A549 (cell line): ENCODE measurements around the gene BEX4. TPM values are rescaled to one million over a fixed set of nuclear protein-coding genes. Genes with fewer than 3 reads are reported as not detected.
"Not testable (repeated sequence)": the region's sequence is repeated elsewhere in the genome, so short reads cannot be mapped to it uniquely, and the experiment has no call there.

ENCODE experiments used
- ATAC-seq, 2 experiments: fragments of 200-7000 bp in 1 of 2; fragments of >200 bp in 1 of 2; cut with Nextera tagmentation in 1 of 2; cut with Tn5 transposase in 1 of 2; 3 replicates each; pipeline versions ENCODE4 v1.8.0 to v1.9.1; 2018 to 2020; ENCODE audit warnings: mild to moderate bottlenecking in 1 of 2, moderate library complexity in 1 of 2
- CTCF ChIA-PET: fragments of 300-600 bp; sonication (Branson Sonifier 250); formaldehyde crosslinking; extraction: SDS; loops from one replicate; lab custom pipeline; 2021; ENCODE audit warnings: antibody characterized with exemption, inconsistent platforms; lab: Yijun Ruan, JAX
- POLR2A ChIA-PET: fragments of 350-600 bp; formaldehyde crosslinking; extraction: SDS; loops from one replicate; lab custom pipeline; 2021; ENCODE audit warnings: antibody characterized with exemption, inconsistent platforms; lab: Yijun Ruan, JAX
- DNase-seq, 2 experiments: peaks; one replicate each; pipeline versions ENCODE4 v3.0.0 to v3.0.0-alpha.2; 2011 to 2016; ENCODE audit warnings: low read depth in 1 of 2, low spot score in 1 of 2
- FAIRE-seq: peaks from 2 replicates; lab custom pipeline; 2011; peaks lifted over from hg19 to GRCh38; lab: Jason Lieb, UNC
- H3K27ac ChIP-seq, 2 experiments: fragments of >200 bp; sonication (Bioruptor Twin); formaldehyde crosslinking; 3 replicates each; pipeline ENCODE4 v1.5.1; 2016 to 2017
- H3K4me1 ChIP-seq: fragments of >200 bp; sonication (Bioruptor Twin); formaldehyde crosslinking; 3 replicates; pipeline ENCODE4 v1.6.1; 2016
- H3K4me2 ChIP-seq: fragments of >200 bp; sonication (Bioruptor Twin); formaldehyde crosslinking; 3 replicates; pipeline ENCODE4 v1.6.1; 2016
- H3K4me3 ChIP-seq: fragments of >200 bp; sonication (Bioruptor Twin); formaldehyde crosslinking; 3 replicates; pipeline ENCODE4 v1.5.1; 2016
- H3K9me3 ChIP-seq: fragments of >200 bp; sonication (Bioruptor Twin); formaldehyde crosslinking; 3 replicates; pipeline ENCODE4 v1.6.1; 2016
- BHLHE40 ChIP-seq: IDR thresholded peaks from 2 replicates; pipeline ENCODE4 v1.6.1; 2012; ENCODE audit warnings: low read depth, low read length, inconsistent platforms
- CBX2 ChIP-seq: fragments of 200-600 bp; sonication (generic); IDR thresholded peaks from 2 replicates; pipeline ENCODE4 v1.6.1; 2016; ENCODE audit warnings: low read depth, mild to moderate bottlenecking, borderline replicate concordance
- CBX8 ChIP-seq: fragments of 200-600 bp; sonication (generic); IDR thresholded peaks from 2 replicates; pipeline ENCODE4 v1.6.1; 2016
- CEBPB ChIP-seq, 2 experiments: fragments of >200 bp in 1 of 2; sonication (Bioruptor Twin) in 1 of 2; formaldehyde crosslinking in 1 of 2; IDR thresholded peaks; 2 replicates each; pipeline ENCODE4 v1.6.1; 2012 to 2016
- CHD4 ChIP-seq: fragments of 200-600 bp; sonication (generic); IDR thresholded peaks from 2 replicates; pipeline ENCODE4 v1.6.1; 2016; ENCODE audit warnings: antibody characterized with exemption, mild to moderate bottlenecking, borderline replicate concordance
- FOSL2 ChIP-seq, 2 experiments: fragments of 450-650 bp in 1 of 2; fragments of >200 bp in 1 of 2; sonication (Bioruptor Twin) in 1 of 2; formaldehyde crosslinking; IDR thresholded peaks; 2 replicates each; pipeline versions ENCODE4 v1.5.0 to v1.6.1; 2016 to 2020; ENCODE audit warnings: mild to moderate bottlenecking in 1 of 2, moderate library complexity in 1 of 2
- HOXA7 ChIP-seq: fragments of 250-450 bp; sonication (Bioruptor Pico); IDR thresholded peaks from 2 replicates; pipeline ENCODE4 v1.5.0; 2020; ENCODE audit warnings: mild to moderate bottlenecking, moderate library complexity
- HOXB13 ChIP-seq: fragments of 250-450 bp; sonication (Bioruptor Pico); IDR thresholded peaks from 2 replicates; pipeline ENCODE4 v1.5.0; 2020; ENCODE audit warnings: low read depth, mild to moderate bottlenecking, moderate library complexity
- KDM1A ChIP-seq: fragments of 200-600 bp; sonication (generic); IDR thresholded peaks from 2 replicates; pipeline ENCODE4 v1.6.1; 2016; ENCODE audit warnings: low read depth, mild to moderate bottlenecking
- POLR2AphosphoS2 ChIP-seq: conservative IDR thresholded peaks from 2 replicates; pipeline ENCODE4 v1.6.1; 2012; ENCODE audit warnings: low read length, improper control_type of control experiment, inconsistent platforms
- RCOR1 ChIP-seq: fragments of 150-350 bp; IDR thresholded peaks from 2 replicates; pipeline ENCODE4 v1.6.1; 2014; ENCODE audit warnings: antibody characterized with exemption, low read length, low read depth
- TP53 ChIP-seq: fragments of 250-450 bp; sonication (Bioruptor Pico); IDR thresholded peaks from 2 replicates; pipeline ENCODE4 v1.5.0; 2021; ENCODE audit warnings: mild to moderate bottlenecking, moderate library complexity
- ZSCAN20 ChIP-seq: fragments of 250-450 bp; sonication (Bioruptor Pico); IDR thresholded peaks from 2 replicates; pipeline ENCODE4 v1.8.0; 2022; ENCODE audit warnings: mild to moderate bottlenecking, moderate library complexity
- WGBS: methylation state at CpG from one replicate; pipeline ENCODE4 v1.1.6; 2017; ENCODE audit errors: missing lambda C conversion rate; 5-methylcytosine and 5-hydroxymethylcytosine counted together
- polyA plus RNA-seq, 4 experiments: library from polyadenylated mRNA; depleted of rRNA in 3 of 4; stranded (reverse); fragments of >200 nt; fragmentation: RNase III in 1 of 4; extraction: RNeasy Plus Mini Kit Qiagen cat#74134 plus additional on column Dnase treatment in 1 of 4; gene quantifications; 2 replicates in 3 of 4; 3 replicates in 1 of 4; pipeline ENCODE4 v1.2.3, GENCODE V29; 2011 to 2017
- TF ChIP-seq, protein P1 (sequence below): fragments of 250-450 bp; sonication (Bioruptor Pico); IDR thresholded peaks from 2 replicates; pipeline ENCODE4 v1.5.0; 2020; ENCODE audit warnings: low read depth, mild to moderate bottlenecking, moderate library complexity
- TF ChIP-seq, protein P2 (sequence below): fragments of >200 bp; sonication (Bioruptor Twin); formaldehyde crosslinking; IDR thresholded peaks from 3 replicates; pipeline ENCODE4 v1.5.1; 2016
- TF ChIP-seq, protein P3 (sequence below): IDR thresholded peaks from 2 replicates; pipeline ENCODE4 v1.6.1; 2012

Gene BEX4
- polyA plus RNA-seq, 2 of the 4 experiments (the other 2 are of a cell fraction), result 0.85 to 2.4 TPM

- TF ChIP-seq, protein P1, sequence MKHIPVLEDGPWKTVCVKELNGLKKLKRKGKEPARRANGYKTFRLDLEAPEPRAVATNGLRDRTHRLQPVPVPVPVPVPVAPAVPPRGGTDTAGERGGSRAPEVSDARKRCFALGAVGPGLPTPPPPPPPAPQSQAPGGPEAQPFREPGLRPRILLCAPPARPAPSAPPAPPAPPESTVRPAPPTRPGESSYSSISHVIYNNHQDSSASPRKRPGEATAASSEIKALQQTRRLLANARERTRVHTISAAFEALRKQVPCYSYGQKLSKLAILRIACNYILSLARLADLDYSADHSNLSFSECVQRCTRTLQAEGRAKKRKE (CRISPR knock-in tag), result no peak
- no peak for TF ChIP-seq TP53 (CRISPR knock-in tag)
- no peak for TF ChIP-seq CBX8
Measured at GRCh38 chrX:103233263-103233662, 18.4 kb downstream of the BEX4 start (continued).

- TF ChIP-seq FOSL2 (IDR thresholded peaks at IDR 0.05) (no peak), FOSL2 (CRISPR knock-in tag; IDR thresholded peaks at IDR 0.05) (no peak), KDM1A (no peak), CBX8 (no peak), BHLHE40 (no peak), POLR2AphosphoS2 (no peak), ZSCAN20 (CRISPR knock-in tag) (no peak), CBX2 (no peak), CHD4 (no peak)
- TF ChIP-seq, protein P2, sequence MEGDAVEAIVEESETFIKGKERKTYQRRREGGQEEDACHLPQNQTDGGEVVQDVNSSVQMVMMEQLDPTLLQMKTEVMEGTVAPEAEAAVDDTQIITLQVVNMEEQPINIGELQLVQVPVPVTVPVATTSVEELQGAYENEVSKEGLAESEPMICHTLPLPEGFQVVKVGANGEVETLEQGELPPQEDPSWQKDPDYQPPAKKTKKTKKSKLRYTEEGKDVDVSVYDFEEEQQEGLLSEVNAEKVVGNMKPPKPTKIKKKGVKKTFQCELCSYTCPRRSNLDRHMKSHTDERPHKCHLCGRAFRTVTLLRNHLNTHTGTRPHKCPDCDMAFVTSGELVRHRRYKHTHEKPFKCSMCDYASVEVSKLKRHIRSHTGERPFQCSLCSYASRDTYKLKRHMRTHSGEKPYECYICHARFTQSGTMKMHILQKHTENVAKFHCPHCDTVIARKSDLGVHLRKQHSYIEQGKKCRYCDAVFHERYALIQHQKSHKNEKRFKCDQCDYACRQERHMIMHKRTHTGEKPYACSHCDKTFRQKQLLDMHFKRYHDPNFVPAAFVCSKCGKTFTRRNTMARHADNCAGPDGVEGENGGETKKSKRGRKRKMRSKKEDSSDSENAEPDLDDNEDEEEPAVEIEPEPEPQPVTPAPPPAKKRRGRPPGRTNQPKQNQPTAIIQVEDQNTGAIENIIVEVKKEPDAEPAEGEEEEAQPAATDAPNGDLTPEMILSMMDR, result no peak
- TF ChIP-seq, protein P1 (CRISPR knock-in tag), result no peak
- ATAC-seq (no peak), DNase-seq (no peak), FAIRE-seq (no peak)
- Histone ChIP-seq H3K9me3 (no peaks in the 10 kb centered on the region), H3K27ac (no peak overlapping the region), H3K4me2 (no peak overlapping the region), H3K4me1 (no peaks in the 10 kb centered on the region), H3K4me3 (no peak overlapping the region)
- 56% methylated on average over 1 of the region's 1 CpG for WGBS
- ChIA-PET CTCF (no interaction called here), POLR2A (no interaction called here)
Measured at GRCh38 chrX:103234869-103235268, 20.0 kb downstream of the BEX4 start.

DNA sequence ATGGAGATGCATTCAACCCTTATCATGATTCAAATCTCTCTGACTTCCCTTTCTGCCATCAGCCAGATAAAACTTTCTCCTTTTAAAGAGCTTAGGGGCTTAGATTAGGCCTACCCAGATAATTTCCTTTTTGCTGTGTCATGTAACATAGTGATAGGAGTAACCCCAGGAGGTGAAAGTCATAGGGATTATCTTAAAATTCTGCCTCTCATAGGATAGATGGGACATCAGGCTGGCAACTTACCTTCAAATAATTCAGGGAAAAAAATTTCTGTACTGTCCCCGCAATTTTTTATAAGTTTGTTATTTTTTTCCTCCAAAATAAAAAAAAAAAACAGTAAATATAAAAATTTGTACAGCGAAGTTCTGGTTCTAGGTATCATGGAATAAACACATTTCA lies 20.7 kb downstream of the BEX4 start:
- H3K27ac ChIP-seq, DNase-seq, H3K4me3 ChIP-seq, POLR2A ChIA-PET, ATAC-seq, H3K4me1 ChIP-seq, H3K9me3 ChIP-seq, H3K4me2 ChIP-seq: not testable (repeated sequence)
- 36% methylated on average over 2 of the region's 2 CpGs for WGBS
- FAIRE-seq, result peak; percentile 97
- CTCF ChIA-PET, result interaction anchor here (1.3 kb wide), 1 partner anchor 13 kb away, joined by 3 read pairs; no protein-coding TSS in a partner anchor

- TF ChIP-seq, protein P3, sequence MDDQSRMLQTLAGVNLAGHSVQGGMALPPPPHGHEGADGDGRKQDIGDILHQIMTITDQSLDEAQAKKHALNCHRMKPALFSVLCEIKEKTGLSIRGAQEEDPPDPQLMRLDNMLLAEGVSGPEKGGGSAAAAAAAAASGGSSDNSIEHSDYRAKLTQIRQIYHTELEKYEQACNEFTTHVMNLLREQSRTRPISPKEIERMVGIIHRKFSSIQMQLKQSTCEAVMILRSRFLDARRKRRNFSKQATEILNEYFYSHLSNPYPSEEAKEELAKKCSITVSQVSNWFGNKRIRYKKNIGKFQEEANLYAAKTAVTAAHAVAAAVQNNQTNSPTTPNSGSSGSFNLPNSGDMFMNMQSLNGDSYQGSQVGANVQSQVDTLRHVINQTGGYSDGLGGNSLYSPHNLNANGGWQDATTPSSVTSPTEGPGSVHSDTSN, result no peak
- TF ChIP-seq RCOR1 (no peak), KDM1A (no peak), HOXB13 (CRISPR knock-in tag) (no peak), CEBPB (IDR thresholded peaks at IDR 0.05) (no peak), HOXA7 (CRISPR knock-in tag) (no peak)
Measured at GRCh38 chrX:103236296-103236695, 21.4 kb downstream of the BEX4 start.

More at GRCh38 chrX:103236296-103236695, 21.4 kb downstream of the BEX4 start:
- Histone ChIP-seq H3K4me1 (no peaks in the 10 kb centered on the region), H3K4me2 (no peak overlapping the region), H3K9me3 (no peaks in the 10 kb centered on the region), H3K4me3 (no peak overlapping the region), H3K27ac (no peak overlapping the region)
- CTCF ChIA-PET, result interaction anchor here (1.3 kb wide), 1 partner anchor 13 kb away, joined by 3 read pairs; no protein-coding TSS in a partner anchor
- WGBS, result 67% methylated on average over 1 of the region's 1 CpG
- FAIRE-seq (no peak), DNase-seq (no peak), ATAC-seq (no peak)
- POLR2A ChIA-PET, result no interaction called here
